ENCODE measurements around the gene SPINK1. TPM values are rescaled to one million over a fixed set of nuclear protein-coding genes. Genes with fewer than 3 reads are reported as not detected.
A peak's percentile ranks its signal among the peaks of the same experiment; 100 is the strongest.
"Not testable (repeated sequence)": the region's sequence is repeated elsewhere in the genome, so short reads cannot be mapped to it uniquely, and the experiment has no call there.

Gene SPINK1
- total RNA-seq, 1 donor from 2014 or later, result not detected

DNA sequence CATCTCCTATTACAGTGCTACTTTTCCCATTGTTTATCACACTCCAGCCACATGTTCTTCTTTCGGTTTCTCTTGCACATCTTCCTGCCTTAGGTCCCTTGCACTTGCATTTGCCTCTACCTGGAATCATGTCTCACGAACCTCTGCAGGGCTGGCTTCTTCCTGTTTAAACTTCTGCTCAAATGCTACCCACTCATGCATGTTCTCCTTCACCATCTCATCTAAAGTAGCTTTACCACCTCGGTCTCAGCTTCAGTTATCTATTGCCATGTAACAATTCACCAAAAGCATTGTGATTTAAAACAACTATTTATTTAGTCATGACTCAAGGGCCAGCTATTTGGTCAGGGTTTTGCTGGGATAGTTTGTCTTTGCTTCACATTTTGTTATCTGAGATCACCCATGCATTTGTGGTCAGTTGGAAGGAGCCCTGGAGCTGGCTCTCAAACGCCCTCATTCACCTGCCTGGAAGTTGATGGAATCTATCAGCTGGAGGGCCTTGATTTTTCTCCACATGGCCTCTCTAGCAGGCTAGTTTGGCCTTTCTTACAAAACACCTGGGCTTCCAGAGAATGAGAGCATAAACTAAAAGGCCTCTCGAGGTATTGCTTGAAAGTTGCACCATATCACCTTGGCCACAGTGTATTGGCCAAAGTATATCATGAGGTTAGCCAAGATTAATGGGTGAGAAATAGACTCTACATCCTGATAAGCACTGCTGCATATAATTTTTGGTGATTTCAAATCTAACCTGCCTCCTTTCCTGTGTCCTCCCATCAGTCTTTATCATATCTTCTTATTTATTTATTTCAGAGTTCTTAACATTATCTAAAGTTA lies 21.4 kb downstream of the SPINK1 start:
- ATAC-seq, result no peak

DNA sequence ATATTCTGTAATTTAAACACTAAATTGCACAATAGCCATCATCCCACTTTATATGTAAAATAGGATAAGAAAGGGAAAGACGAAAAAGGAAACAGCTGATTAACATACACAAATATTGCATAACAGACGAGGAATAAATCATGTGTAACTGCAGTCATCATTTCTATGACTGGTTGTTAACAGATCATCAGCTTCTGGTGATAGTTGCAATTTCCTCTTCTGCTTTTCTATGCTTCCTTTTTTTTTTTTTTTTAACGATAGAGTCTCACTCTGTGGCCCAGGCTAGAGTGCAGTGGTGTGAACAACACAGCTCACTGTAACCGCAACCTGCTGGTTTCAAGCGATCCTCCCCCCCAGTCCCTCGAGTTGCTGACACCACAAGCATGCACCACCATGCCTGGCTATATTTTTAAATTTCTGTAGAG lies 26.4 kb downstream of the SPINK1 start:
- Histone ChIP-seq H3K4me1 (peaks cover 18% of the 10 kb centered on the region), H3K27me3 (ENCODE audit: low read depth) (no peaks in the 10 kb centered on the region), H3K27ac (no peak overlapping the region), H3K36me3 (no peaks in the 10 kb centered on the region), H3K4me3 (no peak overlapping the region), H3K9me3 (no peaks in the 10 kb centered on the region)
- intact Hi-C loops (cut with DNase I), result no loop called here
- DNase-seq (peak; percentile 69), ATAC-seq (peak; percentile 81 to 85)
- TF ChIP-seq, protein P1, sequence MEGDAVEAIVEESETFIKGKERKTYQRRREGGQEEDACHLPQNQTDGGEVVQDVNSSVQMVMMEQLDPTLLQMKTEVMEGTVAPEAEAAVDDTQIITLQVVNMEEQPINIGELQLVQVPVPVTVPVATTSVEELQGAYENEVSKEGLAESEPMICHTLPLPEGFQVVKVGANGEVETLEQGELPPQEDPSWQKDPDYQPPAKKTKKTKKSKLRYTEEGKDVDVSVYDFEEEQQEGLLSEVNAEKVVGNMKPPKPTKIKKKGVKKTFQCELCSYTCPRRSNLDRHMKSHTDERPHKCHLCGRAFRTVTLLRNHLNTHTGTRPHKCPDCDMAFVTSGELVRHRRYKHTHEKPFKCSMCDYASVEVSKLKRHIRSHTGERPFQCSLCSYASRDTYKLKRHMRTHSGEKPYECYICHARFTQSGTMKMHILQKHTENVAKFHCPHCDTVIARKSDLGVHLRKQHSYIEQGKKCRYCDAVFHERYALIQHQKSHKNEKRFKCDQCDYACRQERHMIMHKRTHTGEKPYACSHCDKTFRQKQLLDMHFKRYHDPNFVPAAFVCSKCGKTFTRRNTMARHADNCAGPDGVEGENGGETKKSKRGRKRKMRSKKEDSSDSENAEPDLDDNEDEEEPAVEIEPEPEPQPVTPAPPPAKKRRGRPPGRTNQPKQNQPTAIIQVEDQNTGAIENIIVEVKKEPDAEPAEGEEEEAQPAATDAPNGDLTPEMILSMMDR (IDR thresholded peaks at IDR 0.05), result no peak

More for the DNA sequence above, 21.4 kb downstream of the SPINK1 start:
- H3K9me3 ChIP-seq, result no peaks in the 10 kb centered on the region
- intact Hi-C loops (cut with DNase I), result no loop called here
- H3K27ac ChIP-seq, result no peak overlapping the region
- H3K27me3 ChIP-seq (ENCODE audit: low read depth), result no peaks in the 10 kb centered on the region
- no peak overlapping the region for H3K4me3 ChIP-seq
- H3K36me3 ChIP-seq, result no peaks in the 10 kb centered on the region
- TF ChIP-seq, protein P1 (IDR thresholded peaks at IDR 0.05), result no peak
- peaks cover 5% of the 10 kb centered on the region for H3K4me1 ChIP-seq
- DNase-seq, result no peak

DNA sequence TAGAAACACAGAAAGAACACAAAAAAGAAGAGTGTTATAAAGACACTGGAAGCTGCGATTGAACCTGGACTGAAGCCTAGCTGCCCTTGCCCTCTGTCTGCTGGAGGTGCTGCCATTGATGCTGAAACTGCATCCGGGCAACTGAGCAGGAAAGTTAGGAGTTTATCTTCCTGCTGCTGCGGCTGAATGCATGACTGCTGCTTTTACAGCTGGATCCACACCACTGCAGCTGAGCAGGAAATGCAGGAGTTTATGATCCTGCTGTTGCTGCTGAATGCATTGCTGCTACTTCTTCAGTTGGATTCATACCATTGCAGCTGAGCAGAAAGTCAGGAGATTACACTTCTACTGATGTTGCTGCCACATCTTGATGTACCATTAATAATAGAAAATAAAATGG lies 27.1 kb downstream of the SPINK1 start:
- ATAC-seq (no peak), DNase-seq (no peak)
- Histone ChIP-seq H3K4me3 (no peak overlapping the region), H3K27me3 (ENCODE audit: low read depth) (peaks cover 4% of the 10 kb centered on the region), H3K27ac (no peak overlapping the region), H3K9me3 (no peaks in the 10 kb centered on the region), H3K4me1 (peaks cover 18% of the 10 kb centered on the region), H3K36me3 (no peaks in the 10 kb centered on the region)
- intact Hi-C loops (cut with DNase I), result no loop called here
- TF ChIP-seq, protein P1 (IDR thresholded peaks at IDR 0.05), result no peak

DNA sequence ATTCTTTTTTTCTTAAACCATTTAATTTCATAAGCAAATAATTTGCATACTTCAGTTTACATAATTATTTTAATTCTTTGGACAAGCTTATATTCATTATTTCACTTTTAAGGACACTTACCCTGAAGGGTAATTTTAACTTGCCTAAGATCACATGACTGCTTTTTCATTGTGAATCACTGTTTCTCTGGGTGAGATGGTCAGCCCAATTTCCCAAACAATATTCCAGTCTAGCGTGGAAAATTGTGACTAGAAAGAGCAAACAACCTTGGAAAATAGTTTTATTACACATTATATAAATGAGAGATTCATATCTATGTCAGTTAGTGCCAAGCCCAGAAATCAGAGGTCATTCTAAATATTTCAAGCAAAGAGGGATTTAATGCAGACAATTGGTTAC lies 27.5 kb downstream of the SPINK1 start:
- intact Hi-C loops (cut with DNase I), result no loop called here
- H3K9me3 ChIP-seq, result no peaks in the 10 kb centered on the region
- H3K4me1 ChIP-seq, result peaks cover 18% of the 10 kb centered on the region
- H3K36me3 ChIP-seq, result no peaks in the 10 kb centered on the region
- DNase-seq (no peak), ATAC-seq (no peak)
- H3K4me3 ChIP-seq, result no peak overlapping the region
- H3K27me3 ChIP-seq (ENCODE audit: low read depth), result peaks cover 5% of the 10 kb centered on the region
- TF ChIP-seq, protein P1 (IDR thresholded peaks at IDR 0.05), result no peak
- no peak overlapping the region for H3K27ac ChIP-seq

DNA sequence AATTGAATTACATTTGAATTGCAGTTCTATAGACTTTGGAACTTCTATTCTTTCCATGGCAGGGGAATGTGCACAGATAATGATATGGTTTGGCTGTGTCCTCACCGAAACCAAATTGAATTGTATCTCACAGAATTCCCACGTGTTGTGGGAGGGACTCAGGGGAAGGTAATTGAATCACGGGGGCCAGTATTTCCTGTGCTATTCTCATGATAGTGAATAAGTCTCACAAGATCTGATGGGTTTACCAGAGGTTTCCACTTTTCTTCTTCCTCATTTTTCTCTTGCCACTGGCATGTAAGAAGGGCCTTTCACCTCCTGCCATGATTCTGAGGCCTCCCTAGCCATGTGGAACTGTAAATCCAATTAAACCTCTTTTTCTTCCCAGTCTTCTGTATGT lies 28.3 kb downstream of the SPINK1 start:
- H3K27ac ChIP-seq; H3K4me3 ChIP-seq; H3K36me3 ChIP-seq; intact Hi-C loops (cut with DNase I); DNase-seq; ATAC-seq; H3K27me3 ChIP-seq (ENCODE audit: low read depth); H3K9me3 ChIP-seq: not testable (repeated sequence)
- peaks cover 18% of the 10 kb centered on the region for H3K4me1 ChIP-seq

DNA sequence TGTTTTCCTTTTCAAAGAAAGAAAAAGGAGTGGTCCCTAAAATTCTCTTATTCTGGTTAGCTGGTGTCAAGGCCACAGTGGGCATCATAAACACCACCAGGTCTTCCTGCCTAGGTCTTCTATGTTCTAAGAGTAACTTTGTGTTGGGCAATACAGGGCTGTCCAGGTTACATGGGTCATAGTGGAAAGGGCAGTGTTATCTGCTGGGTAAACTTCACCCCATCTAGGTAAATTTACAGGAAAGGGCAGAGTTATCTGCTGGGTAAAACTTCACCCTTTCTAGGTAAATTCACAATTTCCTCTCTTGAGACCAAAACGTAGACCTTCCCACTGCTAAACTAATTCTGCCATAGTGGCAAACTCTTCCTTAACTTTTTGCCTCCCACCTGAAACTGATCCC lies 30.0 kb downstream of the SPINK1 start:
- ATAC-seq, result no peak
- TF ChIP-seq, protein P1 (IDR thresholded peaks at IDR 0.05), result no peak
- peaks cover 18% of the 10 kb centered on the region for H3K4me1 ChIP-seq
- no peaks in the 10 kb centered on the region for H3K36me3 ChIP-seq
- H3K4me3 ChIP-seq, result no peak overlapping the region
- H3K27ac ChIP-seq, result no peak overlapping the region
- peaks cover 5% of the 10 kb centered on the region for H3K27me3 ChIP-seq (ENCODE audit: low read depth)
- intact Hi-C loops (cut with DNase I), result no loop called here
- no peaks in the 10 kb centered on the region for H3K9me3 ChIP-seq
- no peak for DNase-seq

Measured in lower lobe of right lung (tissue), 2 donors.